AG10803 (cell line): ENCODE measurements around the gene ZBTB20.

ENCODE experiments used
- DNase-seq: peaks from one replicate; pipeline ENCODE4 v3.0.0; 2010; ENCODE audit warnings: low read depth
- H3K4me3 ChIP-seq: 2 replicates; pipeline ENCODE4 v1.5.1; 2011; ENCODE audit warnings: mild to moderate bottlenecking, low read length, control low read depth
- CTCF ChIP-seq: conservative IDR thresholded peaks from 2 replicates; pipeline ENCODE4 v1.5.1; 2011; ENCODE audit warnings: mild to moderate bottlenecking, low read length, control low read depth, inconsistent platforms

Gene ZBTB20

GRCh38 chr3:114563720-114564119 lies 583.4 kb downstream of the ZBTB20 start:
- DNase-seq, result no peak
- no peak for TF ChIP-seq CTCF

GRCh38 chr3:114562557-114562956 lies 584.5 kb downstream of the ZBTB20 start:
- no peak for TF ChIP-seq CTCF
- no peak overlapping the region for H3K4me3 ChIP-seq
- no peak for DNase-seq

More at GRCh38 chr3:114563720-114564119, 583.4 kb downstream of the ZBTB20 start:
- H3K4me3 ChIP-seq, result no peak overlapping the region

- H3K4me3 ChIP-seq, result no peak overlapping the region
- no peak for TF ChIP-seq CTCF
Measured at GRCh38 chr3:114558271-114558670, 588.8 kb downstream of the ZBTB20 start.

GRCh38 chr3:114557791-114558190 lies 589.3 kb downstream of the ZBTB20 start:
- peak; percentile 37 for DNase-seq
- H3K4me3 ChIP-seq, result no peak overlapping the region
- no peak for TF ChIP-seq CTCF

More at GRCh38 chr3:114558271-114558670, 588.8 kb downstream of the ZBTB20 start:
- DNase-seq, result peak; percentile 43

GRCh38 chr3:114556657-114557213 lies 590.4 kb downstream of the ZBTB20 start:
- no peak for TF ChIP-seq CTCF
- DNase-seq, result no peak
- no peak overlapping the region for H3K4me3 ChIP-seq

- no peak overlapping the region for H3K4me3 ChIP-seq
- TF ChIP-seq CTCF, result no peak
- peak; percentile 79 for DNase-seq
Measured at GRCh38 chr3:114554731-114555130, 592.4 kb downstream of the ZBTB20 start.

GRCh38 chr3:114553949-114554593 lies 593.0 kb downstream of the ZBTB20 start:
- no peak overlapping the region for H3K4me3 ChIP-seq
- no peak for DNase-seq
- TF ChIP-seq CTCF, result no peak
